Parathyroid adenoma (tissue), 2 donors: ENCODE measurements around the gene SLC7A8.

Experiments
- H2AFZ ChIP-seq: fragments of 300-600 bp; sonication (generic); one replicate; pipeline ENCODE4 v1.7.0; 2017; ENCODE audit warnings: antibody characterized with exemption, mild to moderate bottlenecking
- H3K27ac ChIP-seq: fragments of 300-600 bp; sonication (generic); one replicate; pipeline ENCODE4 v1.7.0; 2017
- H3K27me3 ChIP-seq: fragments of 300-600 bp; sonication (generic); one replicate; pipeline ENCODE4 v1.7.0; 2017; ENCODE audit warnings: low read length; ENCODE audit not compliant: control insufficient read depth, insufficient read depth
- H3K36me3 ChIP-seq: fragments of 300-600 bp; sonication (generic); one replicate; pipeline ENCODE4 v1.7.0; 2017; ENCODE audit warnings: low read length; ENCODE audit not compliant: control insufficient read depth, insufficient read depth
- H3K4me1 ChIP-seq: fragments of 300-600 bp; sonication (generic); one replicate; pipeline ENCODE4 v1.7.0; 2017; ENCODE audit warnings: control low read depth
- H3K4me2 ChIP-seq: fragments of 300-600 bp; sonication (generic); one replicate; pipeline ENCODE4 v1.7.0; 2017; ENCODE audit warnings: low read length
- H3K4me3 ChIP-seq: fragments of 300-600 bp; sonication (generic); one replicate; pipeline ENCODE4 v1.7.0; 2017; ENCODE audit warnings: low read depth, low read length
- H3K79me2 ChIP-seq: fragments of 300-600 bp; sonication (generic); one replicate; pipeline ENCODE4 v1.7.0; 2017; ENCODE audit warnings: control low read depth
- H3K9ac ChIP-seq: fragments of 300-600 bp; sonication (generic); one replicate; pipeline ENCODE4 v1.7.0; 2017; ENCODE audit warnings: mild to moderate bottlenecking
- H3K9me3 ChIP-seq: fragments of 300-600 bp; sonication (generic); one replicate; pipeline ENCODE4 v1.7.0; 2017; ENCODE audit warnings: low read length; ENCODE audit not compliant: control insufficient read depth
- TF ChIP-seq, protein P1 (sequence below): fragments of 300-600 bp; sonication (generic); IDR thresholded peaks from one replicate; pipeline ENCODE4 v1.7.0; 2017; ENCODE audit warnings: antibody characterized with exemption, mild to moderate bottlenecking
- donor health status: primary hyperparathyroidism.

The SLC7A8 gene

DNA sequence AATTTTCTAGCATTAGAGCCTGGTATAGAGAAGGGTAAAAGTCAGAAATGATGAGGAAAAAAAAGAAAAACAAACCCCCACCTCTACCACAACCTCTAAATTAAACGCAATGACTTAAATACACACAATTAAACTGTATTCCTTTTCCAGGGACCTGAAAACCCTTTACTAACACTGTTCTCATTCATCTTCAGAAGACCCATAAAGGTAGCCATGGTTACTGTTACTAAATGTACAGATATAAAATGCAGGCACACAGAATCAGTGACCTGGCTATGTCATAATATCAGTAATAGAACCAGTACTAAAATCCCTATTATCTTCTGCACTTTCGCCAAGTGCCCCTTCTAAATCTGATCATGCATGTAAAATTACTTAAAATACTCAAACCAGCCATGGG, 89.9 kb downstream of the SLC7A8 start:
- Histone ChIP-seq H2AFZ (no peak overlapping the region), H3K9me3 (no peaks in the 10 kb centered on the region), H3K27ac (no peak overlapping the region), H3K4me3 (peak overlapping the region; percentile 98), H3K4me1 (peaks cover 4% of the 10 kb centered on the region), H3K9ac (no peak overlapping the region), H3K79me2 (peaks cover 39% of the 10 kb centered on the region), H3K4me2 (peak overlapping the region; percentile 95), H3K27me3 (no peaks in the 10 kb centered on the region), H3K36me3 (no peaks in the 10 kb centered on the region)
- TF ChIP-seq, protein P1, sequence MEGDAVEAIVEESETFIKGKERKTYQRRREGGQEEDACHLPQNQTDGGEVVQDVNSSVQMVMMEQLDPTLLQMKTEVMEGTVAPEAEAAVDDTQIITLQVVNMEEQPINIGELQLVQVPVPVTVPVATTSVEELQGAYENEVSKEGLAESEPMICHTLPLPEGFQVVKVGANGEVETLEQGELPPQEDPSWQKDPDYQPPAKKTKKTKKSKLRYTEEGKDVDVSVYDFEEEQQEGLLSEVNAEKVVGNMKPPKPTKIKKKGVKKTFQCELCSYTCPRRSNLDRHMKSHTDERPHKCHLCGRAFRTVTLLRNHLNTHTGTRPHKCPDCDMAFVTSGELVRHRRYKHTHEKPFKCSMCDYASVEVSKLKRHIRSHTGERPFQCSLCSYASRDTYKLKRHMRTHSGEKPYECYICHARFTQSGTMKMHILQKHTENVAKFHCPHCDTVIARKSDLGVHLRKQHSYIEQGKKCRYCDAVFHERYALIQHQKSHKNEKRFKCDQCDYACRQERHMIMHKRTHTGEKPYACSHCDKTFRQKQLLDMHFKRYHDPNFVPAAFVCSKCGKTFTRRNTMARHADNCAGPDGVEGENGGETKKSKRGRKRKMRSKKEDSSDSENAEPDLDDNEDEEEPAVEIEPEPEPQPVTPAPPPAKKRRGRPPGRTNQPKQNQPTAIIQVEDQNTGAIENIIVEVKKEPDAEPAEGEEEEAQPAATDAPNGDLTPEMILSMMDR: no peak

DNA sequence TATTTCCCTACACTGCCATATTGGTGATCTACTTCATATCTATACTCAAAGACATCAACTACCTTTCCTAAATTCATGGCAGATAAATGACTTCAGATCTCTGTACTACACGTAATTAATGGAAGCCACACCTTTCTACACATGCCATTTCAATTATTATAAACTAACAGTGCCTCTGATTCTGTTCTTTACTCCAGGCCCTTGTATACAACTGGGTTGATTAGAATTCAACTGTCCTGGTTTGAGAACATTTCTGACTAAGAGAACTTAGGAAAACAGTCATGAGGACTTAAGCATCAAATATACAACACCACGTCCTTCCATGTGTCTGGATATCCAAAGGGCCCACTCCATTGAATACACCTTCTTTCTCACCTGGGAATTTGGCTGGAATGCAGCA, 90.4 kb downstream of the SLC7A8 start:
- no peak overlapping the region for H3K4me2 ChIP-seq
- H3K4me3 ChIP-seq: no peak overlapping the region
- H3K4me1 ChIP-seq: peaks cover 4% of the 10 kb centered on the region
- H3K27ac ChIP-seq: no peak overlapping the region
- peaks cover 39% of the 10 kb centered on the region for H3K79me2 ChIP-seq
- no peaks in the 10 kb centered on the region for H3K27me3 ChIP-seq
- no peak overlapping the region for H2AFZ ChIP-seq
- TF ChIP-seq, protein P1: no peak
- no peak overlapping the region for H3K9ac ChIP-seq
- no peaks in the 10 kb centered on the region for H3K9me3 ChIP-seq
- H3K36me3 ChIP-seq: no peaks in the 10 kb centered on the region

DNA sequence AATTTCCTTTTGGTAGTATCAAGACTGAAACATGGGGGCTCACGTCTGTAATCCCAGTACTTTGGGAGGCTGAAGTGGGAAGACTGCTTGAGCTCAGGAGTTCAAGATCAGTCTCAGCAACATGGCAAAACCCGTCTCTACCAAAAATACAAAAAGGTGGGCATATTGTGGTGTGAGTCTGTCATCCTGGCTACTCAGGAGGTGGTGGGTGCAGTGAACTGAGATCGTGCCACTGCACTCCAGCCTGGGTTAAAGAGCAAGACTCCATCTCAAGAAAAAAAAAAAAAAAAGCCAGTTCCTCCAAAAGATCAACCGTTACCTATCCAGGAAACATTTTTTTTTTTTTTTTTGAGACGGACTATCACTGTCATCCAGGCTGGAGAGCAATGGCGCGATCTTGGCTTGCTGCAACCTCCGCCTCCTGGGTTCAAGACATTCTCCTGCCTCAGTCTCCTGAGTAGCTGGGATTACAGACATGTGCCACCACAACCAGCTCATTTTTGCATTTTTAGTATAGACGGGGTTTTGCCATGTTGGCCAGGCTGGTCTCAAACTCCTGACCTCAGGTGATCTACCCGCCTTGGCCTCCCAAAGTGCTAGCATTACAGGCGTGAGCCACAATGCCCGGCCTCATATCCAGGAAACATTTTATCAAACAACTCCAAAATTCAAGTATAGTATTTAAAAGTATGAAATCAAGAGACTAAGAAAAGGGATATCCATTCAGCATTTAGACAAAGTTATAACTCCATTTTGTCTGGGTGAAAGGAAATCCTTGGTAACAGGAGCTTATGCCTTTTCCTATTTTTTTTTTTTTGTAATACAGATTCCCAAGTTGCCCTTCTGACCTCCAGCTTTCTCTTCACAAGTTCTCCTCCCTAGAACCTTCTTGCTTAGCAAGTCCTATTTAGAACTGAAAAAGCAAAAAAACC, 91.9 kb downstream of the SLC7A8 start:
- H3K4me1 ChIP-seq: peaks cover 4% of the 10 kb centered on the region
- H3K4me2 ChIP-seq: no peak overlapping the region
- H3K27me3 ChIP-seq: no peaks in the 10 kb centered on the region
- no peak overlapping the region for H3K4me3 ChIP-seq
- H2AFZ ChIP-seq: no peak overlapping the region
- H3K36me3 ChIP-seq: no peaks in the 10 kb centered on the region
- H3K9me3 ChIP-seq: no peaks in the 10 kb centered on the region
- peaks cover 34% of the 10 kb centered on the region for H3K79me2 ChIP-seq
- H3K27ac ChIP-seq: no peak overlapping the region
- TF ChIP-seq, protein P1: no peak
- H3K9ac ChIP-seq: no peak overlapping the region

DNA sequence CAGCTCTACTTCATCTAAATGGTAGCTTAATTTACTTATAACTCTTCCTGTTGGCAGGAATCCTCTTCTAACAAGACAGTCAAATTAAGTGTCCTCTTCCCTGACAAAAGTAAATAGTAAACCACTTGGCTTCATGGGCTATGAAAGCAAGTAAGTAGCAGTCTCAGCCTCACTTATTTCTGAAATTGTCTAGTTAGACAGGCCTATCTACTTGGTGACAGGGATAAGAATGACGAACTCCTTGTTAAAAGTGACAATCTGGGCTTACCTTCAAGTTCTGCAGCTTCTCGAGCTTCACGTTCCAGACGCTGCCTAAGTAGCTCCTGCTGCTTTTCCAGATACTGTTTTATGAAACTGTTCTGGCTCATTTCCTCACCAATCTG, 93.2 kb downstream of the SLC7A8 start:
- H3K36me3 ChIP-seq: no peaks in the 10 kb centered on the region

More for the DNA sequence above, 93.2 kb downstream of the SLC7A8 start:
- Histone ChIP-seq H3K79me2 (peaks cover 34% of the 10 kb centered on the region), H3K4me3 (no peak overlapping the region), H3K4me1 (peaks cover 4% of the 10 kb centered on the region), H3K4me2 (no peak overlapping the region), H3K27ac (no peak overlapping the region), H3K9ac (no peak overlapping the region), H3K9me3 (no peaks in the 10 kb centered on the region), H3K27me3 (no peaks in the 10 kb centered on the region), H2AFZ (no peak overlapping the region)
- TF ChIP-seq, protein P1: no peak
